ENCODE measurements around the gene MTG1. TPM values are rescaled to one million over a fixed set of nuclear protein-coding genes. Genes with fewer than 3 reads are reported as not detected.
"Not testable (repeated sequence)": the region's sequence is repeated elsewhere in the genome, so short reads cannot be mapped to it uniquely, and the experiment has no call there.

Gene MTG1
- total and polyA plus RNA-seq, 2 experiments from 2014 or later = 22.8 to 50.7 TPM

GRCh38 chr10:133429571-133429970, 35.6 kb downstream of the MTG1 start:
- H3K27ac ChIP-seq; H3K4me3 ChIP-seq; H3K4me2 ChIP-seq (ENCODE audit: unreplicated experiment); H3F3A ChIP-seq (ENCODE audit: insufficient read depth); H4K20me1 ChIP-seq (ENCODE audit: insufficient read depth); H3K9me2 ChIP-seq (ENCODE audit: insufficient read depth); H3K9ac ChIP-seq; H2AFZ ChIP-seq; H3K27me3 ChIP-seq (replicated peaks; ENCODE audit: insufficient read depth); H3K36me3 ChIP-seq (ENCODE audit: low read depth); in situ Hi-C loops (cut with MboI); H3K9me3 ChIP-seq (ENCODE audit: low read depth); H3K4me1 ChIP-seq (ENCODE audit: insufficient read depth); H3K79me2 ChIP-seq (ENCODE audit: insufficient read depth); DNase-seq: not testable (repeated sequence)
- WGBS, 2 experiments (ENCODE audit: low coverage in 1 of 2, low lambda C conversion rate in 2 of 2, missing lambda C conversion rate in 2 of 2) = 92 to 100% methylated on average over 4 of the region's 4 CpGs

- in situ Hi-C loops (cut with MboI); H4K20me1 ChIP-seq (ENCODE audit: insufficient read depth); H3K9ac ChIP-seq; H3K4me3 ChIP-seq; H3K4me2 ChIP-seq (ENCODE audit: unreplicated experiment); H3K9me3 ChIP-seq (ENCODE audit: low read depth); H3K27me3 ChIP-seq (replicated peaks; ENCODE audit: insufficient read depth); H3K4me1 ChIP-seq (ENCODE audit: insufficient read depth); H3K36me3 ChIP-seq (ENCODE audit: low read depth); H3K9me2 ChIP-seq (ENCODE audit: insufficient read depth); H3K79me2 ChIP-seq (ENCODE audit: insufficient read depth); H2AFZ ChIP-seq; DNase-seq; H3F3A ChIP-seq (ENCODE audit: insufficient read depth); H3K27ac ChIP-seq: not testable (repeated sequence)
- WGBS, 2 experiments (ENCODE audit: low coverage in 1 of 2, low lambda C conversion rate in 2 of 2, missing lambda C conversion rate in 2 of 2) = 50 to 55% methylated on average over 7 to 9 of the region's 9 CpGs
These were observed 38.1 kb downstream of the MTG1 start for GRCh38 chr10:133431888-133432613.

GRCh38 chr10:133432789-133433188, 38.8 kb downstream of the MTG1 start:
- H3K9me2 ChIP-seq (ENCODE audit: insufficient read depth); H3K4me1 ChIP-seq (ENCODE audit: insufficient read depth); H3F3A ChIP-seq (ENCODE audit: insufficient read depth); H3K4me2 ChIP-seq (ENCODE audit: unreplicated experiment); H3K79me2 ChIP-seq (ENCODE audit: insufficient read depth); H4K20me1 ChIP-seq (ENCODE audit: insufficient read depth); in situ Hi-C loops (cut with MboI); H3K27me3 ChIP-seq (replicated peaks; ENCODE audit: insufficient read depth); H3K9me3 ChIP-seq (ENCODE audit: low read depth); H3K9ac ChIP-seq; H2AFZ ChIP-seq; DNase-seq; H3K27ac ChIP-seq; H3K36me3 ChIP-seq (ENCODE audit: low read depth); H3K4me3 ChIP-seq: not testable (repeated sequence)
- WGBS, 2 experiments (ENCODE audit: low coverage in 1 of 2, low lambda C conversion rate in 2 of 2, missing lambda C conversion rate in 2 of 2) = 75 to 90% methylated on average over 9 to 13 of the region's 25 CpGs

GRCh38 chr10:133438711-133439273, 44.8 kb downstream of the MTG1 start:
- Histone ChIP-seq H3K9me2 (ENCODE audit: insufficient read depth) (no peaks in the 10 kb centered on the region), H3K9me3 (ENCODE audit: low read depth) (no peaks in the 10 kb centered on the region), H3K9ac (no peak overlapping the region), H3K79me2 (ENCODE audit: insufficient read depth) (no peaks in the 10 kb centered on the region), H3K27ac (no peak overlapping the region), H3K36me3 (ENCODE audit: low read depth) (no peaks in the 10 kb centered on the region), H3K4me3 (no peak overlapping the region), H3F3A (ENCODE audit: insufficient read depth) (no peaks in the 10 kb centered on the region), H2AFZ (no peak overlapping the region), H3K4me1 (ENCODE audit: insufficient read depth) (no peaks in the 10 kb centered on the region), H3K27me3 (replicated peaks; ENCODE audit: insufficient read depth) (no peaks in the 10 kb centered on the region), H3K4me2 (ENCODE audit: unreplicated experiment) (no peak overlapping the region), H4K20me1 (ENCODE audit: insufficient read depth) (no peaks in the 10 kb centered on the region)
- 51 to 55% methylated on average over 11 of the region's 11 CpGs for WGBS, 2 experiments (ENCODE audit: low coverage in 1 of 2, low lambda C conversion rate in 2 of 2, missing lambda C conversion rate in 2 of 2)
- in situ Hi-C loops (cut with MboI) = no loop called here
- DNase-seq = peak; percentile 49
- TF ChIP-seq EZH2phosphoT487 (IDR thresholded peaks at IDR 0.05; ENCODE audit: insufficient read depth, low read depth) (no peak), EZH2 (IDR thresholded peaks at IDR 0.05; ENCODE audit: insufficient read depth, poor library complexity, severe bottlenecking) (no peak)

All from GM23248 (cell line).